ENCODE results near the gene DCAF7.

DCAF7 gene

GRCh38 chr17:63549946-63550816, at the start of gene DCAF7:
TSS of gene DCAF7 (plus strand) at chr17:63550477. CDS start at chr17:63550678, 201 bp downstream.
- FAIRE-seq (peak; percentile 92), DNase-seq (ENCODE audit: low spot score) (peak; percentile 100)

GRCh38 chr17:63500543-63501390, 49.5 kb upstream of the DCAF7 start:
- DNase-seq (ENCODE audit: low spot score) (no peak), FAIRE-seq (no peak)

GRCh38 chr17:63503341-63503705, 47.0 kb upstream of the DCAF7 start:
- no peak for DNase-seq (ENCODE audit: low spot score)
- FAIRE-seq = no peak

GRCh38 chr17:63504261-63504660, 46.0 kb upstream of the DCAF7 start:
- no peak for DNase-seq (ENCODE audit: low spot score)
- FAIRE-seq = no peak

- DNase-seq (ENCODE audit: low spot score) (no peak), FAIRE-seq (no peak)
Measured at GRCh38 chr17:63505341-63505740, 44.9 kb upstream of the DCAF7 start.

- FAIRE-seq = no peak
- DNase-seq (ENCODE audit: low spot score) = no peak
Measured at GRCh38 chr17:63506627-63507026, 43.6 kb upstream of the DCAF7 start.

GRCh38 chr17:63511331-63511730, 38.9 kb upstream of the DCAF7 start:
- no peak for DNase-seq (ENCODE audit: low spot score)
- FAIRE-seq = no peak

GRCh38 chr17:63512388-63512787, 37.9 kb upstream of the DCAF7 start:
- no peak for DNase-seq (ENCODE audit: low spot score)
- no peak for FAIRE-seq

- DNase-seq (ENCODE audit: low spot score) = no peak
- no peak for FAIRE-seq
Measured at GRCh38 chr17:63512896-63513644, 37.2 kb upstream of the DCAF7 start.

GRCh38 chr17:63514477-63514876, 35.8 kb upstream of the DCAF7 start:
- no peak for FAIRE-seq
- no peak for DNase-seq (ENCODE audit: low spot score)

- FAIRE-seq (no peak), DNase-seq (ENCODE audit: low spot score) (no peak)
Measured at GRCh38 chr17:63514974-63515373, 35.3 kb upstream of the DCAF7 start.

GRCh38 chr17:63515426-63515825, 34.9 kb upstream of the DCAF7 start:
- FAIRE-seq = no peak
- no peak for DNase-seq (ENCODE audit: low spot score)

- FAIRE-seq (peak; percentile 96), DNase-seq (ENCODE audit: low spot score) (peak; percentile 98)
Measured at GRCh38 chr17:63516910-63517824, 33.1 kb upstream of the DCAF7 start.

GRCh38 chr17:63517825-63518534, 32.3 kb upstream of the DCAF7 start:
- FAIRE-seq (no peak), DNase-seq (ENCODE audit: low spot score) (no peak)

- DNase-seq (ENCODE audit: low spot score) (no peak), FAIRE-seq (no peak)
Measured at GRCh38 chr17:63519116-63519881, 31.0 kb upstream of the DCAF7 start.

- DNase-seq (ENCODE audit: low spot score) (peak; percentile 33), FAIRE-seq (peak; percentile 46)
Measured at GRCh38 chr17:63519972-63520882, 30.1 kb upstream of the DCAF7 start.

GRCh38 chr17:63523253-63523855, 26.9 kb upstream of the DCAF7 start, which contains the start of gene KCNH6:
TSS of gene KCNH6 (plus strand) at chr17:63523358. CDS start at chr17:63523414, 56 bp downstream.
- no peak for FAIRE-seq
- DNase-seq (ENCODE audit: low spot score) = no peak

GRCh38 chr17:63524051-63524450, 26.2 kb upstream of the DCAF7 start:
- no peak for FAIRE-seq
- no peak for DNase-seq (ENCODE audit: low spot score)

All from RCC 7860 (cell line).